ENCODE results near the gene POGLUT3.
A peak's percentile ranks its signal among the peaks of the same experiment; 100 is the strongest.

The POGLUT3 gene

GRCh38 chr11:108466405-108466804 lies 31.8 kb downstream of the POGLUT3 start:
- H2BK12ac ChIP-seq (ENCODE audit: low read length in 2 of 2) = no peak overlapping the region
- no peak overlapping the region for H2AFZ ChIP-seq (ENCODE audit: low read depth, low read length)
- H3K36me3 ChIP-seq (ENCODE audit: control insufficient read depth in 1 of 2, insufficient read depth in 2 of 2, low read depth in 1 of 2, low read length in 2 of 2) = no peaks in the 10 kb centered on the region
- H3K23ac ChIP-seq (ENCODE audit: low read length in 2 of 2) = no peak overlapping the region
- H2BK120ac ChIP-seq (ENCODE audit: low read depth, low read length) = no peak overlapping the region
- no peak overlapping the region for H4K91ac ChIP-seq (ENCODE audit: low read length)
- DNase-seq = no peak
- H3K4me3 ChIP-seq (ENCODE audit: insufficient read depth in 1 of 2, low read depth in 1 of 2, low read length in 2 of 2) = peak overlapping the region; percentile 18 to 94
- no peak overlapping the region for H3K14ac ChIP-seq (ENCODE audit: low read length in 2 of 2)
- no peak overlapping the region for H3K4ac ChIP-seq (ENCODE audit: low read depth in 1 of 2, low read length in 2 of 2)
- no peaks in the 10 kb centered on the region for H3K9me3 ChIP-seq (ENCODE audit: control insufficient read depth, low read length)
- H3K4me2 ChIP-seq (ENCODE audit: low read length, poor library complexity, severe bottlenecking) = peak overlapping the region; percentile 69
- H2BK5ac ChIP-seq (ENCODE audit: low read depth, low read length, poor library complexity, severe bottlenecking) = no peak overlapping the region
- peak overlapping the region; percentile 99 for H3K9ac ChIP-seq (ENCODE audit: low read length)
- 70% methylated on average over 7 of the region's 7 CpGs for WGBS
- H3K4me1 ChIP-seq (ENCODE audit: control insufficient read depth, insufficient read depth, low read depth, low read length) = peaks cover 4% of the 10 kb centered on the region
- no peaks in the 10 kb centered on the region for H3K79me1 ChIP-seq (replicated peaks; ENCODE audit: low read length, poor library complexity, severe bottlenecking)
- no peak overlapping the region for H2AK5ac ChIP-seq (ENCODE audit: low read length, severe bottlenecking)
- H4K8ac ChIP-seq (ENCODE audit: low read length) = peak overlapping the region; percentile 59
- H3K27ac ChIP-seq (ENCODE audit: low read length, poor library complexity, severe bottlenecking) = peak overlapping the region; percentile 96
- no peak overlapping the region for H2BK15ac ChIP-seq (ENCODE audit: low read depth, poor library complexity, severe bottlenecking)
- no peak overlapping the region for H3K18ac ChIP-seq (ENCODE audit: low read depth in 1 of 2, low read length in 2 of 2)
- no peaks in the 10 kb centered on the region for H3K27me3 ChIP-seq (ENCODE audit: control insufficient read depth in 1 of 2, insufficient read depth in 1 of 2, low read length in 2 of 2)

GRCh38 chr11:108453207-108453835 lies 44.9 kb downstream of the POGLUT3 start:
- Histone ChIP-seq H3K36me3 (ENCODE audit: control insufficient read depth in 1 of 2, insufficient read depth in 2 of 2, low read depth in 1 of 2, low read length in 2 of 2) (no peaks in the 10 kb centered on the region), H3K27ac (ENCODE audit: low read length, poor library complexity, severe bottlenecking) (no peak overlapping the region), H3K4me1 (ENCODE audit: control insufficient read depth, insufficient read depth, low read depth, low read length) (no peaks in the 10 kb centered on the region), H3K14ac (ENCODE audit: low read length in 2 of 2) (no peak overlapping the region), H2BK120ac (ENCODE audit: low read depth, low read length) (no peak overlapping the region), H3K9me3 (ENCODE audit: control insufficient read depth, low read length) (peaks cover 11% of the 10 kb centered on the region), H4K8ac (ENCODE audit: low read length) (no peak overlapping the region), H3K4ac (ENCODE audit: low read depth in 1 of 2, low read length in 2 of 2) (no peak overlapping the region), H2BK15ac (ENCODE audit: low read depth, poor library complexity, severe bottlenecking) (no peak overlapping the region), H3K27me3 (ENCODE audit: control insufficient read depth in 1 of 2, insufficient read depth in 1 of 2, low read length in 2 of 2) (no peaks in the 10 kb centered on the region), H3K79me1 (replicated peaks; ENCODE audit: low read length, poor library complexity, severe bottlenecking) (no peaks in the 10 kb centered on the region), H3K23ac (ENCODE audit: low read length in 2 of 2) (no peak overlapping the region), H2AK5ac (ENCODE audit: low read length, severe bottlenecking) (no peak overlapping the region), H2BK5ac (ENCODE audit: low read depth, low read length, poor library complexity, severe bottlenecking) (no peak overlapping the region), H3K9ac (ENCODE audit: low read length) (no peak overlapping the region), H3K4me2 (ENCODE audit: low read length, poor library complexity, severe bottlenecking) (no peak overlapping the region), H2BK12ac (ENCODE audit: low read length in 2 of 2) (no peak overlapping the region), H4K91ac (ENCODE audit: low read length) (no peak overlapping the region), H2AFZ (ENCODE audit: low read depth, low read length) (no peak overlapping the region), H3K4me3 (ENCODE audit: insufficient read depth in 1 of 2, low read depth in 1 of 2, low read length in 2 of 2) (no peak overlapping the region), H3K18ac (ENCODE audit: low read depth in 1 of 2, low read length in 2 of 2) (no peak overlapping the region)
- WGBS = no CpG with 5 or more reads among the region's 2 CpGs
- DNase-seq = no peak
